ENCODE results near the gene FRMD1. TPM values are rescaled to one million over a fixed set of nuclear protein-coding genes. Genes with fewer than 3 reads are reported as not detected.

Gene FRMD1
- total RNA-seq, 1 experiment from 2014 or later = not detected

DNA sequence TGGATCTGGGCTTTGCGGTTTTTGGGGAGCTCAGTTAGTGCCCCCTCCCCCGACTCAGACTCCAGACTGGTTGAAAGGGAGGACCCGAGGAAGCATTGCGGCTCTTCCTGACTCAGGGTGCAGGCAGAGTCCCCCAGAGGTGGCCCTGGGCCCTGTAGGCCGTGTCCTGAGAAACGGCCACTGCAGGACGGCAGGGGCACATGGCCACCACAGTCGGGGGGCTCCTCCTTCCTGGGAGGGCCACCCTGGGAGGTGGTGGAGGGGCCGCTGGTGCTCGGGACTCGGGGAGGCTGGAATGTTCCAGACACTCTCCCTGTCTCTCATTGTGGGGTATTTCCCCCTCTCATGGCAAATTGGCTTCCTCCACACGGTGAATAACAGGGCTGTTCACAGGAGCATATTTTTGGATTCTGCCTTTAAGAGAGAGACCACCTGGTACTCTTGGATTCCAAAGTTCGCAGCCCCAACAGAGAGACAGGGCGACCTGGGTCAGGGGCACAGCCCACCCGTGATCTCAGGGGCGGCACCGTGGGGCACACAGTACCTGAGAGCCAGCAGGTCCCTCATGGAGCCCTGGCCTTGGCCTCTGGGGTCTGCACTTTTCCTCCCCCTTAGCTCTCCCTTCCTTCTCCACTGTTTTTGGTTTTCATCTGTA lies 35.7 kb downstream of the FRMD1 start:
- DNase-seq (ENCODE audit: low spot score) = no peak

DNA sequence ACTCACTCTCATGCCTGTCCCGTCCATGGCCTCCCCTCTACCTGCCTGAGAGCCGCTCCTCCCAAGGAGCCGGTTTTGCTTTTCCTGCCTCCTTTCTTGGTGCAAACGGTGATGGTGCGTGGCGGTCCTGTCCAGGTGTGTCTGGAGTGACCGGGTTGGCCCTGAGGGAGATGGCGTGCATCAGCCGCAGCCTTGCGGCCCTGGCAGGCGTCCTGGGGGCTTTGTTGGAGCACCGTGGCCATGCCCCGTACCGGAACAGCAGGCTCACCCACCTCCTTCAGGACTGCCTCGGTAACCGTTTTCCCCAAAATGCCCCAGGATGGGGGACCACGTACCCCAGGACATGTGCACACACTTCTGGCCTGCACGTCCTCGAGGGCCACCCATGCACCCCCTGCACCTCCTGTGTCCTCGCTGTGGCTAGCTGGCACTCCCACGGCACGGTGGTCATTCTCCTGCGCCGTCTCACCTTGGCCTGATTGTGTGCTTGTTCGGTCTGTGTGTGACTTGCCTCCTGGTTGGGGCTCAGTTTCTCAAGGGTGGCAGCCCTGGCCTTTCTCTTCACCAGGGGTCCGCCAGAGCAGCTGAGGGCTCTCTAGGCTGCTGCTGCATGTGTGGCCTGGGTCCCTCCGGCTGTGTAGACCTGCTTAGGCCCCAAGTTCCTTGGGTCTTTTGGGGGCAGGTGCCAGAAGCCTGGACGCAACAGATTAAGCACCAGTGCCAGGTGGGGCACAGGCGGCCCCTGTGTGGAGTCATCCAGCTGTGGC lies 36.4 kb downstream of the FRMD1 start:
- no peak for DNase-seq (ENCODE audit: low spot score)

DNA sequence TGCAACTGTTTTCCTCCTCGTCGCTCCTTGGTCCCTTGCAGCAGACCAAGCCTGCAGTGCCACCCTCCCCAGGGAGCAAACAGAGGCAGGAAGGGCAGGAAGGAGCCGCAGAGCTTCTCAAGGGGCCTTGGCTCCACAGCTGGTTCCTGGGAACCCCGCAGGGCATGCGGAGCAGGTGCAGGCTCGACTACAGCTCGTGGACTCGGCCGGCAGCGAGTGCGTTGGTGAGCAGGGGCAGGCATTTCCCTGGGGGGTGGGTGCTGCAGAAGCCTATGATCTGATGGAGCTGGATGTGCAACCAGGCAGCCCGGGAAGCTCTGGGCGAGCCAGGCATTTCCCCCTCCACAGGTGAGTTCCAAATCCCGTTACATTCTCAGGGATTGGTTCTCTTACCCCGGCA lies 37.1 kb downstream of the FRMD1 start:
- no peak for DNase-seq (ENCODE audit: low spot score)

DNA sequence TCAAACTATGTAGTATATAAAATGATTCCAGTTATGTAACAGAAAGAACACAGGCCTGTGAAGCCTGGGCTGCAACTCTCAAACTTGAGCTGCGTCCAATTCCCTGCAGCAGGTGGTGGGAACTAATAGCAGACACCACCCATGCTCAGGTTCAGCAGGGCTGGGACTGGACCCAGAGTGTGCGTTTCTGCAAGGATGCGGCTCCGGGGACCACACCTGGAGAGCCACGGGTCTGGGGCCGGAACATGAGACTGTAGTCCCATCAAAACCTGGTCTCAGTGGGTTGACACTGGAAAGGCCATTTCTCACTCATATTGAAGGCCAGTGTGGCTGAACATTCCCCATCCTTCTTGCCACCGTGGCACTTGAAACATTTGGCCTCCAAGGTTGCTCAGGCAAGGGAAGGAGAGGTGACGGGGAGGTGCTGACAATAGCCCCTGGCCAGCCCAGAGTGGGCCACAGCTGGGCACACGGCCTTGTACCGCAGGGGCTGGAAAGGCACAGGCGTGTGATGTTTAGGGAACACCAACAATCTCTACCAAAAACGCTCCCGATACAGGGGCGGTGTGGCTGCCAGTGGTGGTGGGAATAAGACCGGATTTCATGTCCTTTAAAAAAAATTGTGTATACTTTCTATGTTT lies 38.0 kb downstream of the FRMD1 start:
- DNase-seq (ENCODE audit: low spot score) = no peak

DNA sequence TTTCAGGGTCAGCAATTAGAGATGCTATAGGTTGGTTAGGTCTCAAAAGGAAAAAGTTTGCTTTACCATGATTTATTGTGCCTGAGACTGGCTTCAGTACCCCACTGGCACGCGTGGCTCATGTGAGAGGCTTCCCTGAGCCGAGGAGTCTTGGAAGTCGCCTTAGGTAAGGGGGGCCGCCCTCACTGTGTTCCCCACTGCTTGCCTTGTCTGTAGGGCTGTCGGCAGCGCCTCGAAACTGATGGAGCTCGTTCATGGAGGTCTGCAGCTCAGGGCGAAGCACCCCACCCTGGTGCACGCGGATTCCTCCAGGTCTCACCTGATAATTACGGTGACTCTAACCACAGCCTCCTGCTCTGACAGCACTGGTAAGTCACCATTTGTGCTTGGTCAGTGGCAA lies 39.2 kb downstream of the FRMD1 start:
- no peak for DNase-seq (ENCODE audit: low spot score)

DNA sequence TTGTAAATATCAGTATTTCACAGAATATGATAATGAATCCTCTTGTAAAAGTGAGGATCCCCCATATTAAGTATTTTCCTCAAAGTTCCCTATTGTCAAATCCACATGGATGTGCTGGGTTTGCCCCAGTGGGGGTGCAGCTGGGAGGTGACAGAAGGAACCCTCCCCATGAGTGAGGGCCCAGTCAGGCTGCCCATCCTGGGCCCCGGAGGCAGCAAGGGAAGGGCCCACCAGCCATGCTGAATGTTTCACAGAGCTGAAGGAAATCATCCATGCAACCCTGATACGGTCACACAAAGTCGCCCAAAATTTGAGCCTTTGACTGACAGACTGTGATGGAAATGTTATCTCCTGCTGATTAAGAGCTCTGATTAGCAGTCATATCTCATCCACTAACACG lies 39.7 kb downstream of the FRMD1 start:
- DNase-seq (ENCODE audit: low spot score) = no peak

DNA sequence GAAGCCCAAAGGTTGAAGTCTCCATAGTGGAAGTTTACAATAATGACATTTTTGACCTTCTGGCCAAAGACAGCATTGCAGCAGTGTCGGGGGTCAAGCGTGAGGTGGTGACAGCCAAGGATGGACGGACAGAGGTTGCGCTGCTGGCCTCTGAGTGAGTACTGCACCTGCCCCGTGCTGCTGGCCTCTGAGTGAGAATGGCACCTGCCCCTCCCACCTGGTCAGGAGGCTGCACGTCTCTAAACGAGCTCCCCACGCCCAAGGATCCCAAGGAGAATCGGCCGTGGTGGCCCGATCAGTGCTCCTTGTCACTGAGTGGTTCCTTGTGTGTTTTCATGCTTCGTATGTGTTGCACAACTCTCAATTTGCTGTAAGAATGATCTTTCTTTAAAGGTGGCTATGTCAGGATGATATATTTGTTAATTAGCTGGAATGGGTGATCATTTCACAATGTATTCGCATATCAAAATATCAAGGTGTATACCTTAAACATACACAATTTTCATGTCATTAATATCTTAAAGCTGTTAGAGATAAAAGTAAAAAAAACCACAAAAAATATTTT lies 40.4 kb downstream of the FRMD1 start:
- DNase-seq (ENCODE audit: low spot score) = no peak

DNA sequence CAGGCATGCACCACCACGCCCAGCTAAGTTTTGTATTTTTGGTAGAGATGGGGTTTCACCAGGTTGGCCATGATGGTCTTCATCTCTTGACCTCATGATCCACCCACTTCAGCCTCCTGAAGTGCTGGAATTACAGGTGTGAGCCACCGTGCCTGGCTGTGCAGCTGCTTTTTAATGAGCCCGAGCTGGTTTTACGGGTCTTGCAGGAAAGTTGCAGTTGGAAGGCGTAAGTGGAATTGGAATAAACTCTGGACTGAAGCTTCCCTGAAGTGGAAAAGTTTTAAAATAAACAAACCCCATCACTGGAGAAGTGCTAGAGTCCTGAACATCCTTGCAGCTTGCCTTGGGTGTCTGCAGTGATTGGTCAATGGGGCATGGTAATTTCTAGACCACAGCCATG lies 41.2 kb downstream of the FRMD1 start:
- DNase-seq (ENCODE audit: low spot score) = no peak

DNA sequence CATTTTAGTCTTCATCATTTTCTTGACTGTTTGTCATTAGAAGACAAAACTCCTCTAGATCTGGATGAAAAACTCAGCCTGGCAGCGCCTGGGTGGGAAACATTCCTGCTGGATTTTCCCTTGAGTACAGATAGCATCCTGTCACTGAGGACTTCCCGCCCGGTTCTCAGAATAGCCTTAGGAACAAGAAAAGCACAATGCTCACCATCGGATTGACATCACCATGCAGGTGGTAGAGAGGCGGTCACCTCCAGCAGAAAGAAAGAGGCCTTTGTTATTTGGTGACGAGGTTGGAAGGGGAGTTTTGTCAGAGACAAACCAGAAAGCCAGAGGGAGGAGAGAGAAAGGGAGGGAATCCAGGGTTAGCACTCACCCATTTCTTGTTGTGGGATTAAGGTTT lies 41.8 kb downstream of the FRMD1 start:
- DNase-seq (ENCODE audit: low spot score) = no peak

DNA sequence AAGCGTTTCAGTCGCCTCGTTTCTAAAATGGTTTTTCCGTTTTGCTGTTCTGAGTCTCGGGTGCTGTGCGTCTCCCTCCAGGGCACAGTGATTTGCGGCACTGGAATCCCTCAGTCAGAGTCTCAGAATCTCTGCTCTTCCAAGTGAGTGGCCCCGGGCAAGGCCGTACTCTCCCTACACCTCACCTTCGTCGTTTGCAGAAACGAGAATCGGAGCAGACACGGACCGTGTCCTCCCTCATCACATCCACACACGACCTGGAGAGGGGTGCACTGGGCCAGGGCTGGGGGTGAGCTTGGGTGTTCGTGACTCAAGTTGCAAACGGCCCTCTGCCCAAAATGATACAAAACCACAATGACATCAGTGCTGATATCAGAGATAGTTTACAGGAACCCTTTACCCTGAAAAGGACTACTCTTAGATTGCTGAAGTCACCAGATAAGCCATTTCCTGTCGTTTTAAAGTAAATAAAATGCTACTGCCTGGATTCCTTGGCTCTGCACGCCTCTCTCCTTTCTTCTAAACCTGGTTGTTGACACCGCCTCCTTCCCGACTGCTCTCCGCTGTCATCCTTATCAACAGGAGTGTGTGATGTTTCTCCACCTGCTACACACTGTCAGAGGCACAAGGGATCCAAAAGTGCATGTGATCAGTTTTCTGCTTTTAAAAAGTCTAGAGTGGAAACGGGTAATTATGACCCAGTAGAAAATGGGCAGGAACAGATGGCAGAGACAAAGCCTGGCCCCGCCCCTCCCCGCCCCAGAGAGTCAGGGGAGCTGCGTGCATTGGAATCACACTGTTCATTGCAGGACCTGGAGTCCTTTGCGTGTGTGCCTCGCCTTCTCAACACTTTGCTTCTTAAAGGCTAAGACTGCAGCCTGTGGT lies 43.1 kb downstream of the FRMD1 start:
- peak; percentile 64 for DNase-seq (ENCODE audit: low spot score)

DNA sequence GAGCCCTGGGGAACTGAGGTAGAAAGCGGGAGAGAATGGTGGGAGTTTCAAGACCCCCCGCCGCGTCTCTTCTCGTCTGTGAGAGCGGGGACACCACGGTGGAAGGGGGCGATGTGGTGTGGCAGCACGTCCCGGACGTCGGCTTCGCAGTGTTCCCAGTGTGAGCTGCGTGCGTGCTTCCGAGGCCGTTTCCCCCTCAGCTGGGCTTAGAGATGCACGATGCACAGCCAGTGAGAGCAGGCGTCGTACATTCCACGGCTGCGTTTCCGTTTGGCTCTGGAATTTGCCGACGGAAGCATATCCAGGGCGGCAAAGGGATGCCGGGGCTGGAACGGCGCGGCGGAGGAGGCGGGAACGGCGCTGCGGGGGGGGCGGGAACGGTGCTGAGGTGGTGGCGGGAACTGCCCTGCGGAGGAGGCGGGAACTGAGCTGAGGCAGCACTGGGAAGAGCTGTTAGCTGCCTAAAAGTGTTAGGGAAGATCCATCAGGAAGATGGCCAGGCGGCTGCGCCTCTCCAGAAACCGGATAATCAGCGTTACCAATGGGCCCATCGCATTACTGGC lies 43.8 kb downstream of the FRMD1 start:
- DNase-seq (ENCODE audit: low spot score) = peak; percentile 25

DNA sequence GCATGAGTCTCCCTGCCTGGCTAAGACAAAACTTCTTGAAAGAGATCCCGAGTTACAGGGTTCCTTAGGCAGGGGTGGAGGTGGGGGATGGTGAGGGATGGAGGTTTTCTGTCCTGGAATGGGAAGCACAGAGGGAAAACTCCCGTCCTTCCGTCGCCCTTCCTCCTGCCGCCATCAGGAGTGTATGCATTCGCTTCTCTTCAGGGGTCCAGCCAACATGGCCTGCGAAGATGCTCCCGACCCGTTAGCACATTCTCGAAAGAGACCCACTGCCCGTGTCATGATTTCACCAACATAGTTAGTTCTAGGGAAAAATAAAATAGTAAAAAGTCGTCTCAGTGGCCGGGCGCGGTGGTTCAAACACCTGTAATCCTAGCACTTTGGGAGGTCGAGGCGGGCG lies 44.5 kb downstream of the FRMD1 start:
- no peak for DNase-seq (ENCODE audit: low spot score)

DNA sequence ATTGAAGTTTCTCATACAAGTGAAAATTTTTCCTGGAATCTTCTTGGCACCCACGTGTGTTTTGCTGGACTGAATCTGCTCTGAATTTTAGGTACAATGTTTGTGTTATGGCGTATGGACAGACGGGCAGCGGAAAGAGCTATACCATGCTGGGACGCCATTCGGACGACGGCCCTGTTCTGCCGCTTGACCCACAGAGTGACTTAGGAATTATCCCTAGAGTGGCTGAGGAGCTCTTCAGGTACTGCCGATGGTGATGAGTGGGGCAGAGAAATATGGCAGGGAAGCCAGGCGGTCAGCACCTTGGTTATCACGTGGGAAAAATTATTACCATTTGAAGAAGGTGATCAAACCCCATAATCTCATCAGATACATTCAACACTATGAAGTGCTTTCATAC lies 45.2 kb downstream of the FRMD1 start:
- DNase-seq (ENCODE audit: low spot score) = no peak

DNA sequence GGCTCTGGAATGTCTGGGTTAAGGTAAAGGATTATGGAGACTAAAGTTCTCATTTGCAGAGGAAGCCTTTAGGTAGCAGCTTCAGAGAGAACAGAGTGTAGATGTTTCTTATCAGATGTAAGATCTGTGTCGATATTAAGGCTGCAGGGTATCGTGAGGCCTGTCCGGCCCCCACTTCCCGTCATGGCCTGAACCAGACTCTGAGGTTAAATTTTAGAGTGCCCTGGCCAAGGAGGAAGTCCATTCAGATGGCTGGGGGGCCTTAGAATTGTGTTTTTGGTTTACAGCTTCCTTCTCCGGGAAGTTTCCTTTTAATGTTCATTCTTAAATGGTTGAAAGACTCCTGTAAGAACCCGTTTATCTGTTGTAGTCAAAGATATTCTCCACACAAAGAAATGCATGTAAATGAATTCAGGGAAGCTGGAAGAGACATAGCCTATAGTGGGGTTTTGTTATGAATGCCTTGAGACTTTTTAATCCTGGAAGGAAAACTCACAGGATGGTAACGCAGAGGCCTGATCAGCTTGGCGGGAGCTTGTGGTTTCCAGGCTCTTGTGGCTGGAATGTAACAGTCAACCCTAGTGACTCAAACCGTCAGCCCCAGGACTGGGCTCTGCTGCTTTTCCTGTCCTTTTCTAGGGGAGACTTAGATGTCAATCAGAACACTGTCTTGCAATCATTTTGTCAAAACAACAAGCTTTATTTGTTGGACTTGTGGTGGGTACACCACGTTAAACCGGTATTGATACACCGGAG lies 46.8 kb downstream of the FRMD1 start:
- DNase-seq (ENCODE audit: low spot score) = peak; percentile 64

DNA sequence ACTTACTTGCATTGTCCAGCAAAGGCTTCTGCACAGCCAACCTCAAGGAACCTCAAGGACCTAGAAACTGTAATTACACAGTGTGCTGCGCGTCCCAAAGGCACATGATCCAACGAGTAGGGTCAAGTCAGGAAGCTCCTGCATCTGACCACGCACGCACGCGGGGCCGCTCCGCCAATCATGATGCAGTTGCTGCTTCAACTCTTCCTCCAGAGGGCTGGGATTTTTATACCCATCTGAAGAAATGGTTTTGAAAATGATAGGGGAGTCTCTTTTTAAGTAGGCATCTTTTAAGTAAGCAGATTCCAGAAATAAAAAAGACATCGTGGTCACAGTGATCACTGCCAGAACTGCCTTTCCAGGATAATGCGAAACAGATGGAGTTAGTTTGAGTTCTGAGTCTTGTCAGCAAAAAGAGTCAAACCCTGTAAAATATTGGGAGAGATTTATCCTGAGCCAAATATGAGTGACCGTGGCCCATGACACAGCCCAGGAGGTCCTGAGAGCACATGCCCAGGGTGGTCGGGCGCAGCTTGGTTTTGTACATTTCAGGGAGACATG lies 47.5 kb downstream of the FRMD1 start:
- DNase-seq (ENCODE audit: low spot score) = no peak

DNA sequence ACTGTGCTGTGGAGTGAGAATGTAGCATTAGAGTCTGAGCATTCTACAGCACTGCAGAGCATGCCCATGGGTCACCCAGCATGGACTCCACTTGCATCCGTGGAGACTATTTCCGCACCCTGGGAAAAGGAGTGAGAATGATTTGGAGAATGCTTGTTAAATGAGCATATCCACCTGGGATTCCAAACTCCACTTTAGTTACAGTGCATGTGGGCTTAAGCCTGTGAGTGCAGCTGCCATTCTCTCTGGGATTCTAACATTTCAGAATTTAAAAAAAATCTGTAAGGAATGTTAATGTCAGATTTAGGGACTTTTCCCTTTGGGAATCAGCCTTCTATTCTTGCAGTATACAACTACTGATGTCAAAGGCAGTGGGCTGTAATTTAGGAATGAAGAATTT lies 48.1 kb downstream of the FRMD1 start:
- DNase-seq (ENCODE audit: low spot score) = no peak

DNA sequence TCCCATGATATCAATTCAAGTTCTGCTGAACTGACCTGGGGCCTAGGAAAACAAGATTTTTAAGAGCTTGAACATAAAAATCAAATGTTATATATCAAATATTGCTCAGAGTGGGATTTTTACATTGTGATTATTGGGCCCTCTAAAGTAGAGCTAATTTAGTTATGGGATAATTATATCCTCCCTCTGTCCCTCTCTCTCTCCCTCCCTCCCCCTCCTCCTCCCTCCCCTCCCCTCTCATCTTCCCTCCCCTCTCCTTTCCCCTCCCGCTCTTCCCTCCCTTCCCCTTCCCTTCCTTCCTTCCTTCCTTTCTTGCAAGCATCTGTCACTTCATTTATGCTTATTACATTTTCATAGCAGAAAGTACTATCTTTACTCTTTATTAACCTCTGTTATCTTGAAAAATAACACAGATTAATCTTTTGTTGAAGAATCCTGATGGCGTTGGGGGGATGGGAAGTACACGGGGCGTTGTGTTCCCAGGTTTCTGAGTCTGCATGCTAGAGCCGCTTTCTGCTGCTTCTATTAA lies 48.7 kb downstream of the FRMD1 start:
- no peak for DNase-seq (ENCODE audit: low spot score)

DNA sequence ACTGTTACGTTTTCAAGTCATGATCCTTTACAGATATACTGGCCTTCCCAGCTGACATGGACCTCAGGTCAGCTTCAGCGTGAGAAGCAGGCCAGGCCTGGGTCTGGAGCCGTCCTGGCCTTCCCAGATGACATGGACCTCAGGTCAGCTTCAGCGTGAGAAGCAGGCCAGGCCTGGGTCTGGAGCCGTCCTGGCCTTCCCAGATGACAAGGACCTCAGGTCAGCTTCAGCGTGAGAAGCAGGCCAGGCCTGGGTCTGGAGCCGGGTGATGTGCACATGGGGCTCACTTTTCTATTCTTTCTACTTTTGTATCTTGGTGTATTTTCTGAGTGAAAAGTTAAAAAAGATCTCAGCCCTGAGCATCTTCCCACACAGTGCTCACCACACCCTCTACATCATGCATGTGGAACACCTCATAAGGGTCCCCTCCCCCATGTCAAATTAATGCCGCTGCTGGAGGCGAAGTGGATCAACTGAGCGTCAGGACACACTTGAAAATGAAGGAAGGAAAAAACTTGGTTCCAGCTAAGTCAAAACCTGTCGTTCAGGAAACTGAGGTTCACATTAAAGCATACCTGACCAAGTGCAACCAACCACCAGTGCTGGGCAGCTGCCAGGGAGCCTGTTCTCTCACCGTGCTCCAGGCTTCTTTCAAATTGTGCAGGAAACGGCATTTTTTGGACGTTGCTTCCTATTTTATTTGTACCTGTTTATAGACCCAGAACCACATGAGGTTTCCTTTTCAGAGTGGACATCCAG lies 49.4 kb downstream of the FRMD1 start:
- DNase-seq (ENCODE audit: low spot score) = no peak

DNA sequence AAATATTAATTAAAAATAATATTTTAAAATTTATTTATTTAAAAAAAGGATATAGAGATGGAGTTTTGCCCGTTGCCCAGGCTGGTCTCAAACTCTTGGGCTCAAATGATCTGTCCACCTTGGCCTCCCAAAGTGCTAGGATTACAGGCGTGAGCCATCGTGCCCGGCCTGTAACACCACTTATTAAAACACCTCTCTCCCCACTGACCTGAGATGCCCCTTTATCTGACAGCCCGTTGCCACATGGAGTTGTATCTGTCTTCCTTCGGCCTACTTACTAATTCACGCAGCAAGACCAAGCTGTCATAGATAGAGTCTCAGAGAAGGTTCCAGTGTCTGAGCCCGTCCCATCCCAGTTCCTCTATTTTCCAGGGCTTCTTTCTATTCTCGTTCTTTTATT lies 50.8 kb downstream of the FRMD1 start:
- DNase-seq (ENCODE audit: low spot score) = no peak
